NCI-H2171 (cell line): ENCODE measurements around the gene MEAF6.

Experiments used
- DNase-seq: peaks from one replicate; lab custom pipeline; 2025; lab: John Stamatoyannopoulos, UW

Gene MEAF6

GRCh38 chr1:37484325-37485051 is 30.1 kb downstream of the MEAF6 start:
- no peak for DNase-seq

- DNase-seq: no peak
Measured at GRCh38 chr1:37483785-37484184, 30.8 kb downstream of the MEAF6 start.

- DNase-seq: no peak
Measured at GRCh38 chr1:37482796-37483744, 31.5 kb downstream of the MEAF6 start.

- no peak for DNase-seq
Measured at GRCh38 chr1:37482004-37482785, 32.4 kb downstream of the MEAF6 start.

- DNase-seq: no peak
Measured at GRCh38 chr1:37481289-37482003, 33.1 kb downstream of the MEAF6 start.

DNA sequence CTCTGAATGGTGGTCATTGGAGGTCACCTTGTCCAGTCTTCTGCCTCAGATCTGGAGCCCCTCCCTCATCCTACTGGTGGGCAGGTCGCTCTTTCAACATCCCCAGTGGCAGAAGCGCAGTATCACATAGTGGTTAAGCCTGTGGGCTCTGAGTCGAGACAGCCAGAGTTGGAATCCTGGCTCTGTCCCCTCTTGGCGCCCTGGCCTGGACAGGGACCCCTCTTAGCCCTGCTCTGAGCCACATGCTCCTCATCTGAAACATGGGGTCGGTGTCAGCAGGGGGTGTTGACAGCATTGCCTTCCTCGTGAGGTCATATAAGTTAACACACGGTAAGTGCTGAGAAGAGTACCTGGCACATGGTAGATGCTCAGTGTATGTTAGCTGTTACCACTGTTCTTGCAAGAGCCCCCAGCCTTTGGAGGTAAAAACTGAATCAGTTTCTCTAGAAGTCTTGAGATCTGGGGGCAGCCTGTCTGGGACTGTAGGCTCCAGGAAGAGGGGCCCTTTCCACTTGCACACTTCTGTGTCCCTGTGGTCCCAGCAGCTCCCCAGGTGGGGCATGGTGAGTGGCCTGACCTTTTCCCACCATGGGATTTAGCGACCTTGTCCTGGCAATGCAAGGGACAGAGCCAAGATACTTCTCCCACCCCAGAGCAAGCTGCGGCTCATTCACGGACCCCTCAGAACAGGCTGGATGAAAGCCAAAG is 33.8 kb downstream of the MEAF6 start:
- DNase-seq: no peak

- DNase-seq: no peak
Measured at GRCh38 chr1:37480125-37480466, 34.5 kb downstream of the MEAF6 start.

GRCh38 chr1:37479255-37480124 is 35.1 kb downstream of the MEAF6 start:
- DNase-seq: peak; percentile 32

DNA sequence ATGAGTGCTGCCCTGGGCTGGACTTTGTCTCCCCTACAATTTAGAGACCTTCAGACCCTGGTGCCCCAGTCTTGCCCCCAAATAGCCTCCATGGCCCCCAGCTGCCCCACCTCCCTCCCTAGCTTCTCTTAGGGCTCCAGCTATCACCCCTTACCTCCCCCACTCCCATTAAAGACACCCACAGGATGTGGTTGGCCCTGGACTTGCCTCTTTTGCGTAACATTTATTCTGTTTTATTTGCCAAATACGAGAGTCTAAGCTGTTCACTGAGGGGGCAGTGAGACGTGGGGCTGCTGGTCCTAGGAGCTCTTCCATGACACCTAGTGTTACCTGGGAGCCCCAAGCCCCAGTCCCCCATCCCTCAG is 35.7 kb downstream of the MEAF6 start:
- DNase-seq: no peak

DNA sequence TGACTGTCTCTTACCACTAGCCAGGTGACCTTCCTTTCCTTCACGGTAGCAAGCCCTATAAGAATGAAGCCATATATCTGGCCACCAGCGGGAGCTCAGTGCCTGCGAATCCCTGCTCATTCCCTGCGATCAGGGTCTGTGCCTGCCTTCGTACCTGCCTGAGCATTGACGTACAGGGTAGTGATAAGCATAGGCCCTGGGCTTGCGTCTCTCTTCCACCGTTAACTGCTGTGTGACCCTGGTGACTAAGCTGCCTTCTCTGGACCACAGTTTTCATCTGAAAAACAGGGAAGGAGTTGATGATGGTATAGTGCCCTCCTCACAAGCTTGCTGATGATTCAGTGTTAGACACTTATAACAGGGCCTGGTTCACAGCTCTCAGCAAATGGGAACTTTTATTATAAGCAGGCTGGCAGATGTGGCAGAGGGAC is 36.1 kb downstream of the MEAF6 start:
- no peak for DNase-seq

DNA sequence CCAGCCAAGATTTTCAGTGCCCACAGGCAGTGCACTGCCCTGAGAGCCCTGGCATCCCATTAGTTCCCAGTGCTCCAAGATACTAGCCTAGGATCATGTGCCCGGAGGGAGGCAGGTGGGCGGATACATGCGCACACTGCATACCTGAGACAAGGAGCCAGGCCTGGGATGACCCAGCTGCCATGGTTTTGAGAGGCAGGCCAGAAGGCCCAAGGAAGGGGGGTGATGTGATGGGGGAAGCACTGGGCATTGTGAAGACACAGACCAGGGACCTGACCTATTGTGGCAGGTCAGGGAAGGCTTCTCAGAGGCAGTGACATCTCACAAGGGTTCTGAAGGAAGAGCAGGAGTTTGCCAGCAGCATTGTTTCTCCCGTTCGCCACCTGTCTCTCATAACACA is 36.6 kb downstream of the MEAF6 start:
- no peak for DNase-seq

- no peak for DNase-seq
Measured at GRCh38 chr1:37477198-37477931, 37.2 kb downstream of the MEAF6 start.

DNA sequence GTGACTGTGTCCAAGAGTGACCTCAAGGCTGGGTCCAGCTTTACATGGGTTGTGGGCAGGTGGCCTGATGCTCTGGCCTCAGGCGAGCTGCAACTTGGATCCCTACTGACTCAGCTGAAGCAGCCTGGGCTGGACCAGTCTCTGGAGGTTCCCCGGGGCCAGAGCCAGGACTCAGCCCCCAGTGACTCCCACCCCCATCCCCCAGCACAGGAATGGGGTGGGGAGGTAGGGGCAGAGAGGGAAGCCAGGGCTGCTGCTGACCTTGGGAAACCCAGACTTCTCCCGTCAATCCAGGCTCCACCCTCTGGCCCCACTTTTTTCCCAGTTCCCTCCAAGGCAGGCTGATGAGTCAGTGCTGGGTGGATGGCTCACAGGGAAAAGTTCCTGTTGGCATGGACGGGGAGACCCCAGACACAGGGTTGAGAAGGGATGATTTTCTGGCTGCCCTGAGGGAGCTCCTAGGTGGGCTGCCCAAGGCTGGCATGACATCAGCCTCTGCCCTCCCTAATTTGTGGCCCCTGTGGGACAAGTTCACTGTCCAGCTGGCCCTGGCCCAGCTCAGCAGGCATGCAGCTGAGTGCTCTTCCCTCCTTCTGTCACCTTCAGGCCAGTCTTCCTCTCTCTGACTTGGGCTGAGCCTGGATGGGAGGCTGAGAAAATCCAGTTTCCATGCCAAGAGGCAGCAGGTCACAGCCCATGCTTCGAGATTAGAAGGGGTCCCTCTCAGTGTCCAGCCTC is 37.9 kb downstream of the MEAF6 start:
- no peak for DNase-seq

DNA sequence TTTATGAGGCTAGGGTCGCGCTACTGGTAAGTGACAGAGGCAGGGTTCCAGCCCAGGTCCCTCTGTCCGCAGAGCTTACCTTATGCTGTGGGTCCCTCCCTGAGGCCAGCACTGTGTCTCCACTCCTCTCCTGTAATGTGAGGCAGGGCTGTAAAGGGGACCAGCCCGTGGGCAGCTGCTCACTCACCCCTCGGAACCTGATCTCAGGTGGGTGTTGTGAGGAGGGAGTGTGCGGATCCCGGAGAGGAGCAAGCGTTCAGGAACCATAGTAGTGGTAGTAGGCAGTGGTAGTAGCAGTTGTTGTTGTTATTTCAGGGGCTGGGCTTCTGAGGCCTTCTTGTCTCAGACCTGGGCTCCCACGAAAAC is 38.5 kb downstream of the MEAF6 start:
- DNase-seq: no peak

- no peak for DNase-seq
Measured at GRCh38 chr1:37475380-37476086, 39.0 kb downstream of the MEAF6 start.

DNA sequence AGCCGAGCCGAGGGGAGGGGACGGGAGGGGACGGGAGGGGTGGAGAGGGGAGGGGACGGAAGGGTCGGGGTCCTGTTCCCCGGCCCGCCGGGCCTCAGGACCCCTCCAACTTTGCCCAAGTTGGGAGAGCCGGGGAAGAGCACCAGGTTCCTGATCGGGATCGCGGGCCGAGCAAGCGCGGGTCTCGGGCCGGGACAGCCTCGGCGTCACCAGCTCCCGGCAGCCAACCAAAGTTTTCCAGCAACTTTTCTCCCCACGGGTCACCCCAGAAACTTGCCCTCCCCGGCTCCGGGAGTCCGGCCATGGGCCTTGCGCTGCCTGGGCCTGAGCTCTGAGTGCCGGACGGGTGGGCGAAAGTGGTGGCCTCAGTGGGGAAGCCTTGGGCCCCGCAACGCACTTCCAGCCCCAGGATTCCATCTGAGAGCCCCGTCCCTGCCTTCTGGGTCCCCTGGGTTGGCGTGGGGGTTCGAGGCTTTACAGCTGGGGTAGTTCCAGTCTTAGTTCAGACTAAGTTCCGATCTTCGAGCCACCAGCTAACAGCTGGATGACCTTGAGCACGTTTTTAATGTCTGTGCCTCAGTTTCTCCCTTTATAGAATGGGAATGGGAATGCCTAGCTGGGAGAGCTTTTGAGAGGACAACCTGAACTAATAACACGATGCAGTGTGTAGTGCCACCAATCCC is 39.7 kb downstream of the MEAF6 start:
- no peak for DNase-seq

DNA sequence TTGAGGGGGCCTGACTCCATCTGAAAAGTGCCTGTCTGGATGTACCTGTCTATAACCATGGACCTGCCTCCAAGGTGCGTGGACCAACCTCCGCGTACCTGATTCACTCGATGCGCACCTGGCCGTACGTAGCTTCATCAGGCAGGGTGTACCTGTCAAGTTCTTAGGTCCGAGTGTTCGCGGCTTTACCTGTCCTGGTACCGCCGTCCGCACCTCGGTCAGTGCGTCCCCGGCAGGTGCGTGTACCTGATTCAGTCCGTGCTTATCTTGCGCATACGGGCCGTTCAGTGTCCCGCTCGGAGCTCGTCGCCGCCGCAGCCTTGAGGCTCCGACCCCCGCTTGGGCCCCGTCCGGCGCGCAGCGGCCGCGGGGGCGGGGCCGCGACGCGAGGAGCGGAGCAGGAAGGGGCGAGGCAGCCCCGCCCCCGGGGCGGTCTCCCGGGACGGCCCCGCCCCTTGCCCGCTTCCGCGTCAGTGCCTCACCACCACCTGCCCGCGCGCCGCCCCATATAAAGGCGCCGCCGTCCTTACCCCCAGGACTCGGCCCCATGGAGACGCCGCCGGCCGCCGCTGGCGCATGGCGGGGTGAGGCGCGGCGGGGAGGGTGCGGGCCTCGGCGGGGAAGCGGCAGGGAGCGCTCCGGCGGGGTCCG is 40.4 kb downstream of the MEAF6 start, which contains the start of gene ZC3H12A:
Gene ZC3H12A, plus strand, starts transcription at position 535 of the 651 bp plus-strand sequence. CDS start 917 bp downstream, outside the sequence.
- peak; percentile 71 for DNase-seq
